ENCODE measurements around the gene TPPP3.

Gene TPPP3

GRCh38 chr16:67404740-67405226 lies 11.5 kb upstream of the TPPP3 start:
- DNase-seq (ENCODE audit: low read depth): no peak

GRCh38 chr16:67403976-67404555 lies 10.8 kb upstream of the TPPP3 start:
- no peak for DNase-seq (ENCODE audit: low read depth)

GRCh38 chr16:67400901-67401300 lies 7.6 kb upstream of the TPPP3 start:
- no peak for DNase-seq (ENCODE audit: low read depth)

- DNase-seq (ENCODE audit: low read depth): no peak
Measured at GRCh38 chr16:67399749-67400704, 6.7 kb upstream of the TPPP3 start.

- DNase-seq (ENCODE audit: low read depth): no peak
Measured at GRCh38 chr16:67399218-67399733, 6.0 kb upstream of the TPPP3 start.

GRCh38 chr16:67398546-67399217 lies 5.4 kb upstream of the TPPP3 start:
- DNase-seq (ENCODE audit: low read depth): no peak

- DNase-seq (ENCODE audit: low read depth): no peak
Measured at GRCh38 chr16:67397812-67398545, 4.7 kb upstream of the TPPP3 start.

- DNase-seq (ENCODE audit: low read depth): no peak
Measured at GRCh38 chr16:67397036-67397801, 3.9 kb upstream of the TPPP3 start.

- DNase-seq (ENCODE audit: low read depth): peak; percentile 68
Measured at GRCh38 chr16:67396159-67397035, 3.1 kb upstream of the TPPP3 start.

GRCh38 chr16:67395458-67396158 lies 2.3 kb upstream of the TPPP3 start:
- no peak for DNase-seq (ENCODE audit: low read depth)

GRCh38 chr16:67395105-67395457 lies 1.8 kb upstream of the TPPP3 start:
- DNase-seq (ENCODE audit: low read depth): no peak

GRCh38 chr16:67394155-67395104 lies 1.1 kb upstream of the TPPP3 start:
- DNase-seq (ENCODE audit: low read depth): no peak

- no peak for DNase-seq (ENCODE audit: low read depth)
Measured at GRCh38 chr16:67393788-67394154, 473 bp upstream of the TPPP3 start.

GRCh38 chr16:67392301-67393059 lies 818 bp downstream of the TPPP3 start:
- no peak for DNase-seq (ENCODE audit: low read depth)

GRCh38 chr16:67391424-67392300 lies 1.6 kb downstream of the TPPP3 start:
- no peak for DNase-seq (ENCODE audit: low read depth)

GRCh38 chr16:67390816-67391423 lies 2.4 kb downstream of the TPPP3 start:
- DNase-seq (ENCODE audit: low read depth): no peak
